T-helper 17 cell (primary cell): Measurements from ENCODE around the gene CLDN16. TPM values are rescaled to one million over a fixed set of nuclear protein-coding genes. Genes with fewer than 3 reads are reported as not detected.

Source experiments
- ATAC-seq: fragments of 150-1000 bp; cut with Tn5 transposase; 2 replicates; pipeline ENCODE4 v1.10.0; 2021; ENCODE audit warnings: mild to moderate bottlenecking, moderate library complexity
- DNase-seq, 3 donors: peaks; one replicate each; pipeline versions ENCODE4 v3.0.0 to v3.0.0-alpha.2; 2020 to 2021
- H3K9me3 ChIP-seq: one replicate; pipeline ENCODE4 v1.7.0; 2013; ENCODE audit warnings: low read length, mild to moderate bottlenecking; ENCODE audit not compliant: control insufficient read depth, poor library complexity, severe bottlenecking
- H3K27ac Mint-ChIP-seq: one replicate; pipeline ENCODE4 v1.8.0; 2022; ENCODE audit warnings: mild to moderate bottlenecking, moderate library complexity, mixed read lengths
- H3K27me3 Mint-ChIP-seq: one replicate; pipeline ENCODE4 v1.8.0; 2022; ENCODE audit warnings: mixed read lengths
- H3K36me3 Mint-ChIP-seq: one replicate; pipeline ENCODE4 v1.8.0; 2022; ENCODE audit warnings: low read depth, mixed read lengths
- H3K4me1 Mint-ChIP-seq: one replicate; pipeline ENCODE4 v1.8.0; 2022; ENCODE audit warnings: mild to moderate bottlenecking, mixed read lengths
- H3K4me3 Mint-ChIP-seq: one replicate; pipeline ENCODE4 v1.8.0; 2022; ENCODE audit warnings: mild to moderate bottlenecking, moderate library complexity, mixed read lengths
- total RNA-seq, 4 donors: library from RNA in 2 of 4; stranded (reverse) in 2 of 4; gene quantifications; one replicate each; pipeline ENCODE4 v1.2.3 and lab custom pipeline; 2022 to 2026

Gene CLDN16
- total RNA-seq, 2 donors from 2014 or later: not detected

GRCh38 chr3:190430906-190431305 is 42.9 kb downstream of the CLDN16 start:
- no peak for ATAC-seq
- Mint-ChIP-seq H3K4me3 (no peak overlapping the region), H3K27me3 (peaks cover 12% of the 10 kb centered on the region), H3K4me1 (no peaks in the 10 kb centered on the region), H3K36me3 (no peaks in the 10 kb centered on the region), H3K27ac (no peak overlapping the region)
- DNase-seq: no peak
- no peaks in the 10 kb centered on the region for H3K9me3 ChIP-seq

- no peak overlapping the region for H3K27ac Mint-ChIP-seq
- ATAC-seq (no peak), DNase-seq (no peak)
- no peaks in the 10 kb centered on the region for H3K36me3 Mint-ChIP-seq
- H3K4me3 Mint-ChIP-seq: no peak overlapping the region
- H3K27me3 Mint-ChIP-seq: peaks cover 24% of the 10 kb centered on the region
- no peaks in the 10 kb centered on the region for H3K9me3 ChIP-seq
- H3K4me1 Mint-ChIP-seq: no peaks in the 10 kb centered on the region
Measured at GRCh38 chr3:190432216-190432615, 44.3 kb downstream of the CLDN16 start.

- no peak for ATAC-seq
- no peak for DNase-seq
- H3K27me3 Mint-ChIP-seq: peaks cover 25% of the 10 kb centered on the region
- H3K4me1 Mint-ChIP-seq: no peaks in the 10 kb centered on the region
- no peaks in the 10 kb centered on the region for H3K36me3 Mint-ChIP-seq
- H3K9me3 ChIP-seq: no peaks in the 10 kb centered on the region
- H3K4me3 Mint-ChIP-seq: no peak overlapping the region
- no peak overlapping the region for H3K27ac Mint-ChIP-seq
Measured at GRCh38 chr3:190433626-190434025, 45.7 kb downstream of the CLDN16 start.

GRCh38 chr3:190435618-190436017 is 47.7 kb downstream of the CLDN16 start:
- DNase-seq (no peak), ATAC-seq (no peak)
- H3K36me3 Mint-ChIP-seq: peaks cover 2% of the 10 kb centered on the region
- H3K27me3 Mint-ChIP-seq: peaks cover 25% of the 10 kb centered on the region
- no peak overlapping the region for H3K4me3 Mint-ChIP-seq
- H3K4me1 Mint-ChIP-seq: no peaks in the 10 kb centered on the region
- H3K9me3 ChIP-seq: no peaks in the 10 kb centered on the region
- H3K27ac Mint-ChIP-seq: no peak overlapping the region

- ATAC-seq: no peak
- H3K4me1 Mint-ChIP-seq: no peaks in the 10 kb centered on the region
- DNase-seq: no peak
- no peaks in the 10 kb centered on the region for H3K9me3 ChIP-seq
- H3K36me3 Mint-ChIP-seq: peaks cover 2% of the 10 kb centered on the region
- H3K4me3 Mint-ChIP-seq: no peak overlapping the region
- H3K27me3 Mint-ChIP-seq: peaks cover 25% of the 10 kb centered on the region
- no peak overlapping the region for H3K27ac Mint-ChIP-seq
Measured at GRCh38 chr3:190436331-190436730, 48.4 kb downstream of the CLDN16 start.

- Mint-ChIP-seq H3K4me3 (no peak overlapping the region), H3K36me3 (peaks cover 2% of the 10 kb centered on the region), H3K27ac (no peak overlapping the region), H3K4me1 (peaks cover 8% of the 10 kb centered on the region), H3K27me3 (peaks cover 1% of the 10 kb centered on the region)
- H3K9me3 ChIP-seq: no peaks in the 10 kb centered on the region
- DNase-seq (no peak), ATAC-seq (no peak)
Measured at GRCh38 chr3:190442240-190442639, 54.3 kb downstream of the CLDN16 start.

- Mint-ChIP-seq H3K4me1 (peaks cover 8% of the 10 kb centered on the region), H3K36me3 (peaks cover 2% of the 10 kb centered on the region), H3K27me3 (no peaks in the 10 kb centered on the region), H3K4me3 (no peak overlapping the region), H3K27ac (no peak overlapping the region)
- H3K9me3 ChIP-seq: no peaks in the 10 kb centered on the region
- ATAC-seq (no peak), DNase-seq (no peak)
Measured at GRCh38 chr3:190443257-190443656, 55.3 kb downstream of the CLDN16 start.

GRCh38 chr3:190444006-190444405 is 56.0 kb downstream of the CLDN16 start:
- ATAC-seq (no peak), DNase-seq (no peak)
- Mint-ChIP-seq H3K27me3 (no peaks in the 10 kb centered on the region), H3K4me1 (peaks cover 8% of the 10 kb centered on the region), H3K36me3 (peaks cover 2% of the 10 kb centered on the region), H3K27ac (no peak overlapping the region), H3K4me3 (no peak overlapping the region)
- no peaks in the 10 kb centered on the region for H3K9me3 ChIP-seq

GRCh38 chr3:190444576-190445145 is 56.7 kb downstream of the CLDN16 start:
- no peak overlapping the region for H3K4me3 Mint-ChIP-seq
- peaks cover 8% of the 10 kb centered on the region for H3K4me1 Mint-ChIP-seq
- H3K27me3 Mint-ChIP-seq: no peaks in the 10 kb centered on the region
- DNase-seq (no peak), ATAC-seq (no peak)
- no peaks in the 10 kb centered on the region for H3K9me3 ChIP-seq
- no peaks in the 10 kb centered on the region for H3K36me3 Mint-ChIP-seq
- no peak overlapping the region for H3K27ac Mint-ChIP-seq

- peak overlapping the region; percentile 83 for H3K4me3 Mint-ChIP-seq
- no peak for DNase-seq
- H3K9me3 ChIP-seq: no peaks in the 10 kb centered on the region
- peak overlapping the region; percentile 89 for H3K27ac Mint-ChIP-seq
- H3K27me3 Mint-ChIP-seq: no peaks in the 10 kb centered on the region
- peak; percentile 75 for ATAC-seq
- peaks cover 8% of the 10 kb centered on the region for H3K4me1 Mint-ChIP-seq
- H3K36me3 Mint-ChIP-seq: no peaks in the 10 kb centered on the region
Measured at GRCh38 chr3:190446573-190447279, 58.8 kb downstream of the CLDN16 start.

GRCh38 chr3:190448256-190448655 is 60.3 kb downstream of the CLDN16 start:
- H3K9me3 ChIP-seq: no peaks in the 10 kb centered on the region
- peaks cover 8% of the 10 kb centered on the region for H3K4me1 Mint-ChIP-seq
- H3K4me3 Mint-ChIP-seq: no peak overlapping the region
- H3K27me3 Mint-ChIP-seq: no peaks in the 10 kb centered on the region
- ATAC-seq (no peak), DNase-seq (no peak)
- H3K36me3 Mint-ChIP-seq: no peaks in the 10 kb centered on the region
- H3K27ac Mint-ChIP-seq: no peak overlapping the region

- Mint-ChIP-seq H3K4me3 (no peak within 1 kb of the TSS), H3K36me3 (no peaks in the 10 kb centered on the region), H3K27ac (no peak within 1 kb of the TSS), H3K27me3 (no peaks in the 10 kb centered on the region), H3K4me1 (peaks cover 8% of the 10 kb centered on the region)
- ATAC-seq: no peak
- no peaks in the 10 kb centered on the region for H3K9me3 ChIP-seq
- no peak for DNase-seq
Measured at GRCh38 chr3:190449801-190450200, 61.8 kb downstream of the CLDN16 start, which contains the start of gene TMEM207. Gene TMEM207 (minus strand): TSS chr3:190449901. CDS start chr3:190449809, 92 bp downstream.

- H3K9me3 ChIP-seq: no peaks in the 10 kb centered on the region
- no peak for DNase-seq
- Mint-ChIP-seq H3K36me3 (no peaks in the 10 kb centered on the region), H3K4me1 (peaks cover 5% of the 10 kb centered on the region), H3K27ac (no peak overlapping the region), H3K27me3 (peaks cover 13% of the 10 kb centered on the region), H3K4me3 (no peak overlapping the region)
- ATAC-seq: no peak
Measured at GRCh38 chr3:190455828-190456227, 67.9 kb downstream of the CLDN16 start.

- no peak for DNase-seq
- peaks cover 13% of the 10 kb centered on the region for H3K27me3 Mint-ChIP-seq
- no peak for ATAC-seq
- H3K27ac Mint-ChIP-seq: no peak overlapping the region
- H3K36me3 Mint-ChIP-seq: no peaks in the 10 kb centered on the region
- peaks cover 5% of the 10 kb centered on the region for H3K4me1 Mint-ChIP-seq
- H3K9me3 ChIP-seq: no peaks in the 10 kb centered on the region
- H3K4me3 Mint-ChIP-seq: no peak overlapping the region
Measured at GRCh38 chr3:190456770-190457169, 68.8 kb downstream of the CLDN16 start.
